GM10248 (cell line): ENCODE results near the gene WDR43.

Experiments used
- CTCF ChIA-PET: fragments of 300-600 bp; sonication (Branson Sonifier 250); formaldehyde crosslinking; extraction: SDS; loops from one replicate; lab custom pipeline; 2021; ENCODE audit warnings: antibody characterized with exemption; lab: Yijun Ruan, JAX
- POLR2A ChIA-PET: fragments of 350-650 bp; sonication (Branson Sonifier 250); formaldehyde crosslinking; extraction: SDS; loops from one replicate; lab custom pipeline; 2020; ENCODE audit warnings: antibody characterized with exemption; lab: Yijun Ruan, JAX
- DNase-seq: peaks from one replicate; pipeline ENCODE4 v3.0.0; 2012; ENCODE audit errors: extremely low spot score
- CTCF ChIP-seq: IDR thresholded peaks from 2 replicates; pipeline ENCODE4 v1.5.1; 2012; ENCODE audit warnings: mild to moderate bottlenecking, low read depth; ENCODE audit errors: extremely low read depth, missing control alignments, control extremely low read depth

WDR43 gene

GRCh38 chr2:28970464-28971160, 76.1 kb downstream of the WDR43 start:
- ChIA-PET CTCF (interaction anchor here (1.4 kb wide), 1 partner anchor 12 kb away, joined by 4 read pairs; no protein-coding TSS in a partner anchor), POLR2A (no interaction called here)
- no peak for DNase-seq
- no peak for TF ChIP-seq CTCF

DNA sequence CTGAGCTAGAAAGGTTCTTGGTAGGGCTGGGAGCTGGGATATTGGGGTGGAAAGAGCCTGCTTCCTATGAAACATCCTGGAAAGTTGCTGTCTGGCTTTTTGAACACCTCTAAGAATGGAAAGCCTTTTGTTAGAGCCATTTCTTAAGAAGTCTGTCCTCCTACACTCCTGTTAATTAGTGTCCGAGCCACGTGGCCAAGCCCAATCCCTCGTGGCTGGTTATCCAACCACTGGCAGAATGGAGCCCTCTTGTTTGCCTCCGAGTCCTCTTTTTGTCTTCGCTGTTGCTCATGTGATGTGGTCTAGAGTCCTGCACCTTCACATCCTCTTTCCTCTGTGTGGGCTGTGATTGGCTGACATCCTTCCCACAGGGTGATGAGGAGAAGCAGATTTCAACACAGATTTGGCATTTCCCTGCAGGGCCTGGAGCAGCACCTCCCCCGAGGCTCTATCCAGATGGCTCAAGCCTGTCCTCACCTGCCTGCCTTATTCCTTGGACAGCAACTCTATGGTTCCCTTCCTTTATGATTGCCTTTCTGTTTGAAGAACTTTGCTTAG, 78.4 kb downstream of the WDR43 start:
- TF ChIP-seq CTCF: no peak
- ChIA-PET CTCF (no interaction called here), POLR2A (no interaction called here)
- DNase-seq: no peak

- no peak for DNase-seq
- CTCF ChIA-PET: no interaction called here
- TF ChIP-seq CTCF: no peak
- POLR2A ChIA-PET: no interaction called here
Observed at GRCh38 chr2:28974252-28974651, 79.8 kb downstream of the WDR43 start.

- no peak for DNase-seq
- ChIA-PET POLR2A (no interaction called here), CTCF (interaction anchor here (1.0 kb wide), 1 partner anchor 9 kb away, joined by 3 read pairs; no protein-coding TSS in a partner anchor)
- TF ChIP-seq CTCF: no peak
Observed at GRCh38 chr2:28975671-28976070, 81.2 kb downstream of the WDR43 start.

DNA sequence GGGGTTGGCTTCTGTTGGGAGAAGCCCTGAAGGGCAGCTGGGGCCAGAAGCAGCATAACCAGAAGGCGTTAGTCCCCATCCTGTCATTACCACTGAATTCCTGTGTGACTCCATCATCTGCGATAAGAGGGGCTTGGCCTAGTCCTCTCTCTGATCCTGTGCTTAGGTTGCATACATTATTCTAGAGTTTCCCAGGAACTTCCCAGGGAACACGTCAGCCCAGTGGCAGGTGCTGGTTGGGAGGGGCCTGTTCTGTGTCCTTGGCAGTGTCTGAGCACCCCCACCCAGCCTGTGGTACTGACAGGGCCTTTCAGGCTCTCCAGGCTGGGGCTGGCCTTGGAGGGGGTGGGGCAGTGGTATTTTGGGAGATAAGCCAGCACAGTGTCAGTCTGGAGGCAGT, 82.1 kb downstream of the WDR43 start:
- ChIA-PET POLR2A (no interaction called here), CTCF (interaction anchor here (1.0 kb wide), 1 partner anchor 10 kb away, joined by 3 read pairs; no protein-coding TSS in a partner anchor)

More for the DNA sequence above, 82.1 kb downstream of the WDR43 start:
- DNase-seq: no peak
- TF ChIP-seq CTCF: no peak
